MCF 10A (cell line): Measurements from ENCODE around the gene UGT2B28. TPM values are rescaled to one million over a fixed set of nuclear protein-coding genes. Genes with fewer than 3 reads are reported as not detected.
"Not testable (repeated sequence)": the region's sequence is repeated elsewhere in the genome, so short reads cannot be mapped to it uniquely, and the experiment has no call there.

Experiments used
- BruUV-seq: library from RNA; stranded (reverse); fragments of 400-500 nt; replicated peaks from 2 replicates; lab custom pipeline; 2021; lab: Mats Ljungman, UMichigan
- CTCF ChIA-PET: fragments of 300-600 bp; sonication (Branson Sonifier 250); formaldehyde crosslinking; extraction: SDS; loops from one replicate; lab custom pipeline; 2021; ENCODE audit warnings: antibody characterized with exemption, inconsistent platforms; lab: Yijun Ruan, JAX
- POLR2A ChIA-PET: fragments of 300-600, 350-650 bp; sonication (Branson Sonifier 250); formaldehyde crosslinking; extraction: SDS; loops from one replicate; lab custom pipeline; 2020; ENCODE audit warnings: antibody characterized with exemption, inconsistent platforms; lab: Yijun Ruan, JAX
- DNase-seq: peaks from one replicate; pipeline ENCODE4 v3.0.0-alpha.2; 2018; ENCODE audit not compliant: unreplicated experiment
- H3K27ac Mint-ChIP-seq: one replicate; pipeline ENCODE4 v1.8.0; 2022; ENCODE audit warnings: mild to moderate bottlenecking, low read depth, mixed read lengths; ENCODE audit not compliant: unreplicated experiment
- H3K27me3 Mint-ChIP-seq: one replicate; pipeline ENCODE4 v1.8.0; 2022; ENCODE audit warnings: mixed read lengths; ENCODE audit not compliant: insufficient read depth, unreplicated experiment
- H3K36me3 Mint-ChIP-seq: one replicate; pipeline ENCODE4 v1.8.0; 2022; ENCODE audit warnings: mild to moderate bottlenecking, moderate library complexity, mixed read lengths; ENCODE audit not compliant: insufficient read depth, unreplicated experiment
- H3K4me1 Mint-ChIP-seq: one replicate; pipeline ENCODE4 v1.8.0; 2022; ENCODE audit warnings: mixed read lengths; ENCODE audit not compliant: insufficient read depth, unreplicated experiment
- H3K4me3 Mint-ChIP-seq: one replicate; pipeline ENCODE4 v1.8.0; 2022; ENCODE audit warnings: mild to moderate bottlenecking, moderate library complexity, mixed read lengths; ENCODE audit not compliant: unreplicated experiment
- H3K9me3 Mint-ChIP-seq: one replicate; pipeline ENCODE4 v1.8.0; 2022; ENCODE audit warnings: mixed read lengths; ENCODE audit not compliant: unreplicated experiment
- intact Hi-C: fragments of 100-400 bp; cut with micrococcal nuclease; formaldehyde crosslinking; loops from 2 replicates; pipeline ENCODE4 v1.14.1; 2022
- total RNA-seq: library from RNA; stranded (reverse); gene quantifications from 2 replicates; pipeline ENCODE4 v1.2.3, GENCODE V29; 2022
- TF ChIP-seq, protein P1 (sequence below): fragments of 200-600 bp; IDR thresholded peaks from one replicate; pipeline ENCODE4 v1.8.0; 2022; ENCODE audit warnings: antibody characterized with exemption, mild to moderate bottlenecking; ENCODE audit not compliant: unreplicated experiment

UGT2B28 gene
- total RNA-seq, 1 experiment from 2014 or later: not detected

DNA sequence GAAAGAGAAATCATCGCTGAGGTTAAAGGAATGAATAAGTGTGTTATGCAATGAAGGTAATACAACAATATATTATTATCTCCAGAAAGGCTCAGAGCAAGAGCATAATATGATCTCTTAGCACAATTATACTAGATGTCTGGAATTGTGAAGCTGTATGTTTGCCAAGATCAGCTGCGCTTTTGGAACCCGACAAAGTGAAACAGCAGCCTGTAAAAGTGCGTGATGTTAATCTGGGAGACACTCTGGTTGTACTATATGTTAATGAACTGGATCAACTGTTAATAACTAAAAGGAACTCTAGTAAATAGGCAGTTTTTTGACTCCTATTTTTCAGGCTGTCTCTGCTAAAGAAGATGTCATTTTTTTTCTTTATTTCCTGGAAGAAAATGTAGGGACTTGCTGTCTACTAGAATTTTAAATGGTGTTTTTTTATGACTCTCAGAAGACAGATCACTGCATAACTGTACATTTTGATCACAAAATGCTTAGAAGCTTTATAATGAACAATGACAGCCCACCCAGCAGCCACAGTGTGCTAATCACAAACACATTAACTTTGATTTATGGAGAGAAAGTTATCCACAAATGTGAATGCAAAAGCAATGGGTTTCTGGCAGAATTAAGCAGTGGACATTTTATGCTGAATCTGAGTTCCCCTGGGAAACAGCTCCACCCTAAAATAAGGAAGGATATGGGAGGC is 50.2 kb downstream of the UGT2B28 start:
- POLR2A ChIA-PET: no interaction called here
- no peaks in the 10 kb centered on the region for H3K9me3 Mint-ChIP-seq
- H3K27me3 Mint-ChIP-seq: peaks cover 15% of the 10 kb centered on the region
- no peaks in the 10 kb centered on the region for H3K4me1 Mint-ChIP-seq
- H3K4me3 Mint-ChIP-seq: no peak overlapping the region
- BruUV-seq: no TSS peak
- H3K36me3 Mint-ChIP-seq: no peaks in the 10 kb centered on the region
- no peak overlapping the region for H3K27ac Mint-ChIP-seq
- TF ChIP-seq, protein P1, sequence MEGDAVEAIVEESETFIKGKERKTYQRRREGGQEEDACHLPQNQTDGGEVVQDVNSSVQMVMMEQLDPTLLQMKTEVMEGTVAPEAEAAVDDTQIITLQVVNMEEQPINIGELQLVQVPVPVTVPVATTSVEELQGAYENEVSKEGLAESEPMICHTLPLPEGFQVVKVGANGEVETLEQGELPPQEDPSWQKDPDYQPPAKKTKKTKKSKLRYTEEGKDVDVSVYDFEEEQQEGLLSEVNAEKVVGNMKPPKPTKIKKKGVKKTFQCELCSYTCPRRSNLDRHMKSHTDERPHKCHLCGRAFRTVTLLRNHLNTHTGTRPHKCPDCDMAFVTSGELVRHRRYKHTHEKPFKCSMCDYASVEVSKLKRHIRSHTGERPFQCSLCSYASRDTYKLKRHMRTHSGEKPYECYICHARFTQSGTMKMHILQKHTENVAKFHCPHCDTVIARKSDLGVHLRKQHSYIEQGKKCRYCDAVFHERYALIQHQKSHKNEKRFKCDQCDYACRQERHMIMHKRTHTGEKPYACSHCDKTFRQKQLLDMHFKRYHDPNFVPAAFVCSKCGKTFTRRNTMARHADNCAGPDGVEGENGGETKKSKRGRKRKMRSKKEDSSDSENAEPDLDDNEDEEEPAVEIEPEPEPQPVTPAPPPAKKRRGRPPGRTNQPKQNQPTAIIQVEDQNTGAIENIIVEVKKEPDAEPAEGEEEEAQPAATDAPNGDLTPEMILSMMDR: no peak
- no peak for DNase-seq
- CTCF ChIA-PET: no interaction called here
- intact Hi-C loops: no loop called here

- POLR2A ChIA-PET, H3K4me3 Mint-ChIP-seq, DNase-seq, H3K9me3 Mint-ChIP-seq, H3K36me3 Mint-ChIP-seq, BruUV-seq, H3K4me1 Mint-ChIP-seq, CTCF ChIA-PET, intact Hi-C loops, H3K27ac Mint-ChIP-seq: not testable (repeated sequence)
- H3K27me3 Mint-ChIP-seq: peaks cover 15% of the 10 kb centered on the region
Observed at GRCh38 chr4:69331304-69331703, 51.0 kb downstream of the UGT2B28 start.

GRCh38 chr4:69335485-69335884 is 55.2 kb downstream of the UGT2B28 start:
- H3K9me3 Mint-ChIP-seq, DNase-seq, H3K4me3 Mint-ChIP-seq, H3K36me3 Mint-ChIP-seq, intact Hi-C loops, BruUV-seq, H3K4me1 Mint-ChIP-seq, H3K27ac Mint-ChIP-seq: not testable (repeated sequence)
- ChIA-PET POLR2A (interaction anchor here (0.8 kb wide), 1 partner anchor 13 kb away, joined by 6 read pairs; no protein-coding TSS in a partner anchor), CTCF (interaction anchor here (0.6 to 1.2 kb wide), 4 partner anchors 17 to 569 kb away, joined by 3 to 8 read pairs (median 4); no protein-coding TSS in a partner anchor)
- peaks cover 27% of the 10 kb centered on the region for H3K27me3 Mint-ChIP-seq

GRCh38 chr4:69343114-69343513 is 62.8 kb downstream of the UGT2B28 start:
- BruUV-seq, intact Hi-C loops, H3K4me1 Mint-ChIP-seq, H3K9me3 Mint-ChIP-seq, H3K4me3 Mint-ChIP-seq, POLR2A ChIA-PET, DNase-seq, H3K36me3 Mint-ChIP-seq, H3K27ac Mint-ChIP-seq: not testable (repeated sequence)
- CTCF ChIA-PET: interaction anchor here (0.7 to 1.1 kb wide), 2 partner anchors 21 to 1163 kb away, joined by 3 read pairs; no protein-coding TSS in a partner anchor
- peaks cover 43% of the 10 kb centered on the region for H3K27me3 Mint-ChIP-seq

DNA sequence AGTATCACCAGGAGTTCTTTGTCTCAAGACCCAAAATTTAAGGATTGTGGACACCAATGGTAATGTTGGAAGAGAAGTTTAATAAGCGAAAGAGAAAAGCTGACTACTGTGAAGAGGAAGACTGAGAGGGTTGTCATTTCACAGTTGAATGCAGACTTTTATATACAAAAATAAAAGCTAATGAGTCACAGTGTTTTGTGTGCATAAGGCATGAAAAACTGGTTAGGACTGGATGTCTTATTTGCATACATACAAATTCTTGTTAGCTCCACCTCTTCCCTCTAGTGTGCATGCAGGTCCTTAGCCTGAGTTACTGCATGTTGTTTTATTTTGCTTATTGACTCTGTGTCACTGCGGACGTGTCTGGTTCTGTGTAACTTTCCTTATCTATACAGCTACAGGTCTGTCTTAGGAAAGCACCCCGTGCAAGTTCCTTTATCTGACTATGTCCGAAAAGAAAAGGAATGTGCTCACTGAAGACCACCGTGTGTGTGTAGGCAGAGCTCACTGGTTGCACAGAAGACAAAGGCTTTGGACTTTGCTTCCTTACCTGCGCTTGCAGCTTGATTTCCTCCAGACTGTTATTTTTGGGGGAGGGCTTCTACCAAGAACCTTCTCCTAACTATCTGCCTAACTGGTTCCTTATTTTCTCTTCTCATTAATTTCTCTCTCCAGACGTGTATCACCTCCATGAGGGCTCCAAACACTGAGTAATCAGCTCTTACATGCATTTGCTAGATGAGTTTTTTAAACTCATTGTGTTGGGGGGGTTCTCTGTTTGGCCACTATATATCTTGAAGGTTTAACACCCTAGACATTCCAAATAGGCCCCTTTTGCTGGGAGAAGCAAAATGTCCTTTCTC is 63.5 kb downstream of the UGT2B28 start:
- intact Hi-C loops, H3K27ac Mint-ChIP-seq, H3K4me3 Mint-ChIP-seq, POLR2A ChIA-PET, H3K36me3 Mint-ChIP-seq, H3K4me1 Mint-ChIP-seq, BruUV-seq, DNase-seq, H3K9me3 Mint-ChIP-seq: not testable (repeated sequence)
- H3K27me3 Mint-ChIP-seq: peaks cover 43% of the 10 kb centered on the region
- CTCF ChIA-PET: interaction anchor here (0.7 to 1.1 kb wide), 2 partner anchors 21 to 1162 kb away, joined by 3 read pairs; no protein-coding TSS in a partner anchor

Other genes with a start within 250 kb of the UGT2B28 start
- gene UGT2B7, start 184.0 kb upstream of the UGT2B28 start, total RNA-seq: not detected in 2 replicates
- gene UGT2B11, start 65.7 kb upstream of the UGT2B28 start, total RNA-seq: not detected in 2 replicates
- not detected in 2 replicates for gene UGT2B4, start 215.4 kb downstream of the UGT2B28 start, total RNA-seq